K562 (cell line): Measurements from ENCODE around the gene PATL2. TPM values are rescaled to one million over a fixed set of nuclear protein-coding genes. Genes with fewer than 3 reads are reported as not detected.

ENCODE experiments used
- CBFA2T2 ChIP-seq: fragments of 450-650 bp; conservative IDR thresholded peaks from 2 replicates; pipeline ENCODE4 v1.6.1; 2017; ENCODE audit warnings: mild to moderate bottlenecking
- CHD2 ChIP-seq: IDR thresholded peaks from 2 replicates; pipeline ENCODE4 v1.6.1; 2011; ENCODE audit warnings: low read depth, low read length
- MCM5 ChIP-seq: fragments of 450-650 bp; IDR thresholded peaks from 2 replicates; pipeline ENCODE4 v1.6.1; 2016; ENCODE audit warnings: low read depth
- PHB2 ChIP-seq: fragments of 450-650 bp; IDR thresholded peaks from 2 replicates; pipeline ENCODE4 v1.6.1; 2017; ENCODE audit warnings: low read depth
- XRCC5 ChIP-seq: fragments of 200-400 bp; formaldehyde crosslinking; IDR thresholded peaks from 2 replicates; pipeline ENCODE4 v1.6.1; 2017; ENCODE audit warnings: low read depth, mild to moderate bottlenecking, low read length
- polyA plus RNA-seq, 8 experiments: library from polyadenylated mRNA; depleted of rRNA in 4 of 8; stranded (reverse) in 5 of 8; unstranded in 3 of 8; fragments of >200 nt; fragmentation: Nextera tagmentation in 2 of 8; fragmentation: Illumina TruSeq in 1 of 8; extraction: Ambion mirVana in 2 of 8; extraction: Trizol in 1 of 8; gene quantifications; 2 replicates each; pipeline versions ENCODE4 v1.2.1 to v1.2.3, GENCODE V29; 2011 to 2014; ENCODE audit warnings: inconsistent platforms in 1 of 8, missing spikeins in 1 of 8
- total RNA-seq, 7 experiments: library from RNA; depleted of rRNA in 6 of 7; stranded (reverse); fragments of >200 nt in 6 of 7; fragmentation: Illumina TruSeq in 2 of 7; extraction: Trizol in 2 of 7; gene quantifications; 2 replicates each; pipeline versions ENCODE4 v1.2.1 to v1.2.3, GENCODE V29; 2011 to 2021; ENCODE audit warnings: low replicate concordance in 1 of 7
- TF ChIP-seq, protein P1 (sequence below): fragments of 450-650 bp; IDR thresholded peaks from 2 replicates; pipeline ENCODE4 v1.6.1; 2017; ENCODE audit warnings: antibody characterized with exemption, mild to moderate bottlenecking
- TF ChIP-seq, protein P2 (sequence below): sonication (generic); formaldehyde crosslinking; IDR thresholded peaks from 2 replicates; pipeline ENCODE4 v1.8.1; 2022; ENCODE audit warnings: missing genetic modification reagents
- TF ChIP-seq, protein P3 (sequence below): fragments of 250-450 bp; sonication (Bioruptor Pico); IDR thresholded peaks from 2 replicates; pipeline ENCODE4 v1.8.0; 2021; ENCODE audit warnings: mild to moderate bottlenecking, moderate library complexity
- TF ChIP-seq, protein P4 (sequence below), 2 experiments: fragments of 450-650 bp; formaldehyde crosslinking in 1 of 2; IDR thresholded peaks; 2 replicates each; pipeline versions ENCODE4 v1.4.0 to v1.6.1; 2014 to 2020; ENCODE audit warnings: mild to moderate bottlenecking in 2 of 2, borderline replicate concordance in 1 of 2, low read depth in 1 of 2

Gene PATL2
- total and polyA plus RNA-seq, 9 of the 15 experiments (the other 6 are each of a cell fraction or from before 2014, with no cell fraction given) = 0.42 to 1.1 (median 0.86) TPM

DNA sequence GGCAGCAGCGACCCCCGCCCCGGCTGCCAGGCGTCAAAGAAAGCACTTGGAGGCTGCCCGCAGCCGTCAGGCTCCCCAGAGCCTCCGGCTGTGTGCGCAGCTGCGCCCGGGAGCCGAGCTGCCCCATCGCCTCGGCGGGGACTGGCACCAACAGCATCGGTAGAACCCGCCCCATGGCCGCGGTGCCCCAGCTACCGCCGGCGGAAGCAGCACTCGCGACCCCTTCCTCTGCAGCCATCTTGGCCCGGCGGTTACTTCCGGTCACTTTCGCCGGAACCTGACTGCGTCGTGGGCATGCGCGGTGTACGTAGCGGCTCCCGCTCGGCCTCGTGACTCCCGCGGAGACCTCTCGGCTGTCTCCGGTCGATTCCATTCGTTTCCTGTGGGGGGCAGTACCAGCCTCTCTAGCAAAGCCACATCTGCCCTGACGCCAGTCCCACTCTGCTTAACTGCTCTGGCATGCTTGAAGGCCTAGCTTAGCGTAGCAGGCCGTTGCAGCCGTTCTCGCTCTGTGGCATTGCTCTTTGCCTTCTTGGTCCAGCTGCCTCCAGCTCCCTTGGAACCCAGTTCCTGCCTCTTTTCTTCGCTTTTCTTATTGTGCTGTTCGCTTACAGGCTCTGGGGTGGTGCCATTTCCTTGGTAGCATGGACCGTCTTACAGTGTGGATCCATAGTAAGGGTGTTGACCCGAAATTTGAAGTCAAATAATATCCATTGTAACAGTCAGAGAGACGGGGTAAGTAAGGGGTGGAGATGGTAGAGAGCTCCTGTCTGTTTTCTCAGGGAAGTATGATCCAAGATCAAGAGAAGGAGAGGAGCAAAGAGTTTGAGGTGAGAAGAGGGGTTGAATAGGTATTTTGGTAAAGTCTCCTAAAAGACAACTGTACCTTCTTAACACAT, 47.5 kb downstream of the PATL2 start, which contains the start of gene SPG11 (continued):
- TF ChIP-seq, protein P1, sequence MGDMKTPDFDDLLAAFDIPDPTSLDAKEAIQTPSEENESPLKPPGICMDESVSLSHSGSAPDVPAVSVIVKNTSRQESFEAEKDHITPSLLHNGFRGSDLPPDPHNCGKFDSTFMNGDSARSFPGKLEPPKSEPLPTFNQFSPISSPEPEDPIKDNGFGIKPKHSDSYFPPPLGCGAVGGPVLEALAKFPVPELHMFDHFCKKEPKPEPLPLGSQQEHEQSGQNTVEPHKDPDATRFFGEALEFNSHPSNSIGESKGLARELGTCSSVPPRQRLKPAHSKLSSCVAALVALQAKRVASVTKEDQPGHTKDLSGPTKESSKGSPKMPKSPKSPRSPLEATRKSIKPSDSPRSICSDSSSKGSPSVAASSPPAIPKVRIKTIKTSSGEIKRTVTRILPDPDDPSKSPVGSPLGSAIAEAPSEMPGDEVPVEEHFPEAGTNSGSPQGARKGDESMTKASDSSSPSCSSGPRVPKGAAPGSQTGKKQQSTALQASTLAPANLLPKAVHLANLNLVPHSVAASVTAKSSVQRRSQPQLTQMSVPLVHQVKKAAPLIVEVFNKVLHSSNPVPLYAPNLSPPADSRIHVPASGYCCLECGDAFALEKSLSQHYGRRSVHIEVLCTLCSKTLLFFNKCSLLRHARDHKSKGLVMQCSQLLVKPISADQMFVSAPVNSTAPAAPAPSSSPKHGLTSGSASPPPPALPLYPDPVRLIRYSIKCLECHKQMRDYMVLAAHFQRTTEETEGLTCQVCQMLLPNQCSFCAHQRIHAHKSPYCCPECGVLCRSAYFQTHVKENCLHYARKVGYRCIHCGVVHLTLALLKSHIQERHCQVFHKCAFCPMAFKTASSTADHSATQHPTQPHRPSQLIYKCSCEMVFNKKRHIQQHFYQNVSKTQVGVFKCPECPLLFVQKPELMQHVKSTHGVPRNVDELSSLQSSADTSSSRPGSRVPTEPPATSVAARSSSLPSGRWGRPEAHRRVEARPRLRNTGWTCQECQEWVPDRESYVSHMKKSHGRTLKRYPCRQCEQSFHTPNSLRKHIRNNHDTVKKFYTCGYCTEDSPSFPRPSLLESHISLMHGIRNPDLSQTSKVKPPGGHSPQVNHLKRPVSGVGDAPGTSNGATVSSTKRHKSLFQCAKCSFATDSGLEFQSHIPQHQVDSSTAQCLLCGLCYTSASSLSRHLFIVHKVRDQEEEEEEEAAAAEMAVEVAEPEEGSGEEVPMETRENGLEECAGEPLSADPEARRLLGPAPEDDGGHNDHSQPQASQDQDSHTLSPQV = peak; percentile 99
- TF ChIP-seq MCM5 = no peak
- TF ChIP-seq, protein P2, sequence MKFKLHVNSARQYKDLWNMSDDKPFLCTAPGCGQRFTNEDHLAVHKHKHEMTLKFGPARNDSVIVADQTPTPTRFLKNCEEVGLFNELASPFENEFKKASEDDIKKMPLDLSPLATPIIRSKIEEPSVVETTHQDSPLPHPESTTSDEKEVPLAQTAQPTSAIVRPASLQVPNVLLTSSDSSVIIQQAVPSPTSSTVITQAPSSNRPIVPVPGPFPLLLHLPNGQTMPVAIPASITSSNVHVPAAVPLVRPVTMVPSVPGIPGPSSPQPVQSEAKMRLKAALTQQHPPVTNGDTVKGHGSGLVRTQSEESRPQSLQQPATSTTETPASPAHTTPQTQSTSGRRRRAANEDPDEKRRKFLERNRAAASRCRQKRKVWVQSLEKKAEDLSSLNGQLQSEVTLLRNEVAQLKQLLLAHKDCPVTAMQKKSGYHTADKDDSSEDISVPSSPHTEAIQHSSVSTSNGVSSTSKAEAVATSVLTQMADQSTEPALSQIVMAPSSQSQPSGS (CRISPR knock-in tag) = peak; percentile 80; the same call in 1 of the 2 replicates
- TF ChIP-seq CHD2 = peak; percentile 71; the same call in 1 of the 2 replicates
- peak; percentile 12; the same call in 1 of the 2 replicates for TF ChIP-seq PHB2
- TF ChIP-seq, protein P3, sequence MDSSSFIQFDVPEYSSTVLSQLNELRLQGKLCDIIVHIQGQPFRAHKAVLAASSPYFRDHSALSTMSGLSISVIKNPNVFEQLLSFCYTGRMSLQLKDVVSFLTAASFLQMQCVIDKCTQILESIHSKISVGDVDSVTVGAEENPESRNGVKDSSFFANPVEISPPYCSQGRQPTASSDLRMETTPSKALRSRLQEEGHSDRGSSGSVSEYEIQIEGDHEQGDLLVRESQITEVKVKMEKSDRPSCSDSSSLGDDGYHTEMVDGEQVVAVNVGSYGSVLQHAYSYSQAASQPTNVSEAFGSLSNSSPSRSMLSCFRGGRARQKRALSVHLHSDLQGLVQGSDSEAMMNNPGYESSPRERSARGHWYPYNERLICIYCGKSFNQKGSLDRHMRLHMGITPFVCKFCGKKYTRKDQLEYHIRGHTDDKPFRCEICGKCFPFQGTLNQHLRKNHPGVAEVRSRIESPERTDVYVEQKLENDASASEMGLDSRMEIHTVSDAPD = peak; percentile 51; the same call in 1 of the 2 replicates
- TF ChIP-seq, protein P4, sequence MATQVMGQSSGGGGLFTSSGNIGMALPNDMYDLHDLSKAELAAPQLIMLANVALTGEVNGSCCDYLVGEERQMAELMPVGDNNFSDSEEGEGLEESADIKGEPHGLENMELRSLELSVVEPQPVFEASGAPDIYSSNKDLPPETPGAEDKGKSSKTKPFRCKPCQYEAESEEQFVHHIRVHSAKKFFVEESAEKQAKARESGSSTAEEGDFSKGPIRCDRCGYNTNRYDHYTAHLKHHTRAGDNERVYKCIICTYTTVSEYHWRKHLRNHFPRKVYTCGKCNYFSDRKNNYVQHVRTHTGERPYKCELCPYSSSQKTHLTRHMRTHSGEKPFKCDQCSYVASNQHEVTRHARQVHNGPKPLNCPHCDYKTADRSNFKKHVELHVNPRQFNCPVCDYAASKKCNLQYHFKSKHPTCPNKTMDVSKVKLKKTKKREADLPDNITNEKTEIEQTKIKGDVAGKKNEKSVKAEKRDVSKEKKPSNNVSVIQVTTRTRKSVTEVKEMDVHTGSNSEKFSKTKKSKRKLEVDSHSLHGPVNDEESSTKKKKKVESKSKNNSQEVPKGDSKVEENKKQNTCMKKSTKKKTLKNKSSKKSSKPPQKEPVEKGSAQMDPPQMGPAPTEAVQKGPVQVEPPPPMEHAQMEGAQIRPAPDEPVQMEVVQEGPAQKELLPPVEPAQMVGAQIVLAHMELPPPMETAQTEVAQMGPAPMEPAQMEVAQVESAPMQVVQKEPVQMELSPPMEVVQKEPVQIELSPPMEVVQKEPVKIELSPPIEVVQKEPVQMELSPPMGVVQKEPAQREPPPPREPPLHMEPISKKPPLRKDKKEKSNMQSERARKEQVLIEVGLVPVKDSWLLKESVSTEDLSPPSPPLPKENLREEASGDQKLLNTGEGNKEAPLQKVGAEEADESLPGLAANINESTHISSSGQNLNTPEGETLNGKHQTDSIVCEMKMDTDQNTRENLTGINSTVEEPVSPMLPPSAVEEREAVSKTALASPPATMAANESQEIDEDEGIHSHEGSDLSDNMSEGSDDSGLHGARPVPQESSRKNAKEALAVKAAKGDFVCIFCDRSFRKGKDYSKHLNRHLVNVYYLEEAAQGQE (IDR thresholded peaks at IDR 0.05; ENCODE audit: borderline replicate concordance) = peak; percentile 96
- TF ChIP-seq, protein P4 (CRISPR knock-in tag; IDR thresholded peaks at IDR 0.05; ENCODE audit: low read depth) = 0 out of 2 replicates have a peak, but pooled peaks have one; percentile 1
- peak; percentile 87 for TF ChIP-seq XRCC5
- TF ChIP-seq CBFA2T2 = 0 out of 2 replicates have a peak, but pooled peaks have one; percentile 2
